ENCODE results near the gene TSHZ1.

Gene TSHZ1

DNA sequence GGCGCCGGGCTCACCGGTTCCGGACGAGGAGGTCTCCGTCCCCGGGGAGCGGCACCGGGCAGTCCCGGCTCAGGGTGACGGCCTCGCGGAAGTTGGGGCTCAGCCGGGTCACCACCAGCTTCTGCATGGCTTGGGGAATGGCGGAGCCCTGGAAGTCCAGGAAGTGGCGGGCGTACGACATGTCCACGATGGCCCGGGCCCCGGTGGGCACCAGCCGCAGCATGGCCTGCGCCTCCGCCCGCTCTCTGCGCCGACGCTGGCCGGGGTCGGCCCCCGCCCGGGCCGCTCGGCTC, 1.8 kb upstream of the TSHZ1 start:
- no peak for DNase-seq (ENCODE audit: low spot score)

DNA sequence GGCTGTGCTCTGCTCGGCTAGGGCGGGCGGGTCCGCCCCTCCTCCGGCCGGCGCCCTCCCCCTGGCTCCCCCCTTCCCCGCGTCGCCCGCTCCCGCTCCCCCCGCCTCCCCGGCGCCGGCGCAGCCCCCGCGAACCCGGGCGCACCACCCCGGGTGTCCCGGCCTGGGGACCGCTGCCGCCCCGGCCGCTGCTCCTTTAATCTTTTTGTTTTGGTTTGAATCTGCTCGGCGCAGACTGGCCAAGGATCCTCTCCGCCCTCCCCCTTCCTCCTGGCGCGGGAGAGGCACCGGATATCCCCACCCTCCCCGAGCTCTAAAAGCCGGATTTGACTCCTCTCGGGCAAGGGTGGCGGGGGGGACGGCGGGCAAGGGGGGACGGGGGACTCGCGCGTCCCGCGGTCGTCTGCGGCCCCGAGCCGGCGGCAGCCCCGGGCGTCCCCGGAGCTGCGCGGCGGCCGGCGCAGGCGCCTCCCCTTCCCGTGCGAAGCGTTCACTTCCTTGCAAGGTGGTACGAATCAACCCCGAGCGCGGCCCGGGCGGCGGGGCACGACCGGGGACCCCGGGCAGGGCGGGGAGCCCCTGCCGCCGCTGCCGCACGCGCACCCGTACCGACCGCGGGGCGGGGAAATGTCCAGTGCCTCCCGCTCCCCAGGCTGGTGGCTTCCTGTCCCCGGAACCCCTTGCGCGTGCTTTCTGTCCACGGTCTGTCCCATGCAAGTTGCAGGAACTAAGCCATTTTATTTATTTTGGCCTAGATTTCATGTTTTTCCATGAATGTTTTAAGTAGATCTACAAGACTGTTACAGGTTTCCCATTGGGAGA, 1.3 kb upstream of the TSHZ1 start, which contains the start of gene PTGR3:
TSS of gene PTGR3 (minus strand) at position 11 of the 822 bp plus-strand sequence. CDS start 81 bp downstream, outside the sequence.
- DNase-seq (ENCODE audit: low spot score) = peak; percentile 79

DNA sequence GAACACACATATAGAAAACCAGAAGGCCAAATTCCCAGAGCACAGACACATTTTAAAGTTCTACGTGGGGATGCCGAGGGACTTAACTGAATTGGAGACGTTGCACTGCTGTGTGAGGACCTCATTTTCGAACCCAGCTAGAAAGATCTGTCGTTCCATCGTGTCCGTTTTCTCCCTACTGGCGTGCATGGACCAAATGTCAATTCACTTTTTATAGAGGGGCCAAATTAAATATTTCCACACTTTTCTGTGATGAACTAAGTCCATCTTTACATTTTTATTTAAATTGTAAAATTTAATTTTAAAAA, 692 bp upstream of the TSHZ1 start:
- DNase-seq (ENCODE audit: low spot score) = no peak

DNA sequence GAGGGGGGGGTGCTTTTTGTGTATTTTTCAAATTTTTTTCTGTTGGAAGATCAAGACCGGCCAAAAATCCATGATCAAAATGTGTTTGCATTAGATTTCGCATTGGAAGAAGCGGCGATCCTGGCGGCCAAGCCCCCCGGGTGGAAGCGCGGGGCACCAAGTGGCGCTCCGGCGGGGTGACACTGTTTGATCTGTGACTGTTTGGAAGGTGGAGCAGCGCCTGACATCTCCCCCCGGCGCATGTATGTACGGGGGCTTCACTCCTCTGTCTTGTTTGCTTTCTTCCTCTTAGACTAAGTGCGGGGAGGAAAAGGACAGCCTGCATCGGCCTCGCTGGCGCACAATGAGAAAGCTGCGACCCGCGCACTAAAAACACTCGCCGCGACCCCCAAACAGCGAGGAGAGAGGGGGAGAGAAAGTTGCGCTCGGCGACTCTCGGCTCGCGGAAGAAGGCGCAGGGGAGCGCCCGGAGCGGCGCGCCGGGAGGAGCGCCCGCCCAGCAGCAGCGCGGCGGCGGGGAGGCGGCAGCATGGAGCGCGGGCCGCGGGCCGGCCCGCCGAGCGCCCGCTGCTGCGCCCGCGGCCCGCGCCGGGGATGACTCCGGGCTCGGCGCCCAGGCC, 515 bp downstream of the TSHZ1 start:
- DNase-seq (ENCODE audit: low spot score) = no peak

DNA sequence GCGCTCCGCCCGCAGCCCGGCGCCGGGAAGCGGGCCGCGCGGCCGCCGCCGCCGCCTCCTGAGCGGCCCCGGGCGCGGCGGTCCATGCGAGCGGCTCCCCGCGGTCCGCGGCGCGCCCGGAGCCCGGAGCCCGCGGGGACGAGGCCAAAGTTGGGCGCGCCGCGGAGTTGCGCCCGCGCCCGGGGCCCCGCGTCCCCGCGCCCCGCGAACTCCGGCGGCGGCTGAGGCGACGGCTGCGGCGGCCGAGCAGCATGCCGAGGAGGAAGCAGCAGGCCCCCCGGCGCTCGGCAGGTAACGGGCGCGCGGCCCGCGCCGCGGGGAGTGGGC, 992 bp downstream of the TSHZ1 start:
- no peak for DNase-seq (ENCODE audit: low spot score)

DNA sequence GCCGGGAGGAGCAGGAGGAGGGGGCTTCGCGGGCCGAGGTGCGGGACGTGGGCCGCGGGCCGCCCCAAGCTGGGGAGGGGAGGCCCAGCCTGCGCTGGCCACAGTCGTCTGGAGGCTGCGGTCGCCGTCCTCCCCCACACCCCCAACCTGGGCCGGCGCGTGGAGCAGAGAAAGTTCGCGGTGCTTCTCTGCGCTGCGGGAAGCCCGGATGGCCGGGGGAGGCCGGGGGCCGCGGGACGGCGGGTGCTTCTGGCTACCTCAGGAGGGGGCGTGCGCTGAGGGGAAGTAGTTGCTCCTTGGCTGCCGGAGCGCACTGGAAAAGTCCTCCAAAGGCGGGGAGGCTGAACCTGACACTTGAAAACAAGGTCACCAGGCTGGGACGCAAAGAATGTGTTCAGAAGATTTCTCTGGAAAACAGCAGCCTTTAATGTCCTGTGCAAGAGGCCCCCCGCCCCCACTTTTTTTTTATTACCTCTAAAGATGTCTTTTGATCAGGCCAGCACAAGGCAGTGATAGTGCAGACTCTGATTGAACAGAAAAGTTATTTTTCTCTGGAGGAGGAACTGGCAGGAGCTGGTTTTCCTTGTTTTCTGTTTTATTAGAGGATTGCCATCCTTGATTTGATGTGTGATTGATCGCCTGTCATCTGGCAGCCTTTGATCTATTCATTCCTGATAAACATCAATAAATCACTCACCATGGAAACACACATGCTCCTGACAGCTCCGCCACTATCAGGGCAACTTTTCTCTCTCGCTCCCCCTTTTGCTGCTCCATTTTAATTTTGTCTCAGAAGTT, 1.6 kb downstream of the TSHZ1 start:
- DNase-seq (ENCODE audit: low spot score) = no peak

DNA sequence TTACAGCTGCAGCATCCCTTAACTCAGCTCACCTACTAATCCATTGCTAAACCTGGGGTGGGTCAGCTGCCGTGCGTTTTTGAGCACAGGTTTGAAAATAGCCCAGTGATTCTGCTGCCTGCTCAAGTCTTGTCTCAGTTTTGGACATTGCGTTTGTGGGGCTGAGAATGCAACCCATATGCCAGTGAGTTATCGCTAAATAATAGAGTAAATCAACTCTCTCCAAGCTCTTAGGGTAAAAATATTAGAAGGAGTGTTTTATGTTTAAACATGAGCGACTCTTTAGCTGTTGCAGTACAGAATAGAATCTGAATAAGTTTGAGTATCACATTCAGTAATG, 2.1 kb downstream of the TSHZ1 start:
- no peak for DNase-seq (ENCODE audit: low spot score)

DNA sequence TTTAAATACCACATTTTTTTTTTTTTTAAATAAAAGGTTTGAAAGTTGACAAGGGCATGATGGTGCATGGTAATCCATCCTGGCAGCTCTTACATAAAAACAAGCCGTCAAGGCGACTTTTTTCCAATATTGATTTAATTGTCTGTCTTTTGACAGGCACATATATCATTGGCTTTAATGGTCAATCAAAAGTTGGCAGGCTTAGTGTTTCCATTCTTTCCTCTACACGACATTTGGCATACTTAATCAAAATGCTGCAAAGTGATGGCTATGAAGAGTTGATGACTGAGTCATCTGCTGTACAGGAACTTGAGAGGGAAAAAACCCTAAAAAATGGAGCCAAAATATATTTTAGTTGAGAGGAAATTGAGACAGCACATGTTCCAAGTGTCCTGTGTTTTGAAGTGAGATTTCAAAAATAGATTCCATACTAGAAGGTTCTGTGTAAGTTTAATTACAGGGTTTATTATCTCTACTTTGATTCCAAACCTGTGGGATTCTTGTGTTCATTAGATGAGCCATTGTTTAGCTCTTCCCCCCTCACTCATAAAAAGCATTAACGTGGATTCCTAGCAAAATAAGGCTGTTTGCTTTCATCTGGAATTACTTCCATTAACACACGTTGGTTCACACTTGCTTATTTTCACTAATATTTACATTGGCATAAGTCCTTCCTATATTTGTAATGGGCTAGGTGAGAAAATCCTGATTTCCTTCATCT, 3.2 kb downstream of the TSHZ1 start:
- peak; percentile 60 for DNase-seq (ENCODE audit: low spot score)

DNA sequence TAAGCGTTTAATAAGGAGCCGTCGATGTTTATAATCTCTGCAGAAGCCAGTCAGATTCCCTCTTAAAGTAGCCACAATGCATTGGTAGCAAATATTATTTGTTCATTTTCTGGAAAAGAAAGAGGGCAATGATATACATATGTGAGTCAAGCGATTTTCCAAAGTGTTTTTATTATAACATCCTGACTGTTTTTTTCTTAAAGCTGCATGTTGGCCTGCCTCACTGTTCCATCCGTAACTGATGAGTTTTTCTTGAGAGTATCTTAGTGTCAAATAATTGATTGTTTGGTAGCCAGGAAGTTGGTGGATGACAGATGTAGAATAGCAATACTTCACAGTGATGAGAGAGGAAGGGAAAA, 3.7 kb downstream of the TSHZ1 start:
- DNase-seq (ENCODE audit: low spot score) = no peak

DNA sequence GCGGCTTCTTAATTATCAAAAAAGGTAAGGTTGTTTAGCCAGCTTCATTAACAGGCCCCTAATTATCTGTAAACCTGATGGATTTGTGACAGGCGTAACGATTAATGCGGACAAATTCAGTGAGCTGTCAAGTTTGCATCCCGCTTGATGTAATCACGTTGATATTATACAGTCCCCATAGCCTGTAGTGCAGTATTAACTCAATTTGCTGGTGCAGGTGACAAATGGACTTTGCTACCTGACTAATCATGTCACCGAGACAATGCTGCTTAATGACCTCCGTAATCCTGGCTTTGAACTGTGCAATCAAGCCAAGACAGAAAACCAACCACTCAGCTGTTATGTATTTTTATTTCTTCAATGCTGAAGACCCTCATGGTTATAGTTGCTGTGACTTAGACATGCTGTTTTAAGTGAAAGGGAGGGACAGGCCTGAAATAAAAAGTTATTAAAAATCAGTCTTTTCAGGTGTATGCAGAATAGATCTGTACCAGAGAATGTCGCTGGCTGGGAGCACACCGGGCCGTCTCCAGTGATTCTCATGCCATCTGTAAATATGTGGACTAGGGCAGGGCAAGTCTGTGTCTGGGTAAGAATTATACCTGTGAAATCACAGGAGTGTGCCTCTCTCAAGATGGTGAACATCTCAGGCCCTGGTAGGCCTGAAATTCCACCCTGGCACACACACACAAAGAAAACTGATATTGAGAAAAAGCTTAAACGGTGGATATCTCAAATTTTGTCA, 4.3 kb downstream of the TSHZ1 start:
- DNase-seq (ENCODE audit: low spot score) = no peak

DNA sequence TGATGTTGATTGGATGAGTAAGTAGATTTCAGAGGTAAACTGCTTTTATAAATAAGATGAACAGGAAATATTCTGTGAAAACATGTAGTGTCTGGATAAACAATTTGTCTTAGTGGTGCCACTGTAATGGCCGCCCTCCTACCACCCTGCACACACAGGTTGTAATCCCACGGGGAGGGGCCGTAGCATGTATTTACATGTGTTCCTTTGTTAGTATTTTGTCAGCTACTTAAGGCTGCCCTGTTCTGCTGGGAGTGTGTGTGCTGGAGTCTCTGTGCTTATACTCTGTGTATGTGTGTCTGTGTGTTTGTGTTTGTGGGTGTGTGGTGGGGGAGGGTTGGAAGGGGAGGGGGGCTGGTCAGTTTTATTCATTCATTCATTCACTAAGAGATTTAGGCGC, 5.1 kb downstream of the TSHZ1 start:
- no peak for DNase-seq (ENCODE audit: low spot score)

DNA sequence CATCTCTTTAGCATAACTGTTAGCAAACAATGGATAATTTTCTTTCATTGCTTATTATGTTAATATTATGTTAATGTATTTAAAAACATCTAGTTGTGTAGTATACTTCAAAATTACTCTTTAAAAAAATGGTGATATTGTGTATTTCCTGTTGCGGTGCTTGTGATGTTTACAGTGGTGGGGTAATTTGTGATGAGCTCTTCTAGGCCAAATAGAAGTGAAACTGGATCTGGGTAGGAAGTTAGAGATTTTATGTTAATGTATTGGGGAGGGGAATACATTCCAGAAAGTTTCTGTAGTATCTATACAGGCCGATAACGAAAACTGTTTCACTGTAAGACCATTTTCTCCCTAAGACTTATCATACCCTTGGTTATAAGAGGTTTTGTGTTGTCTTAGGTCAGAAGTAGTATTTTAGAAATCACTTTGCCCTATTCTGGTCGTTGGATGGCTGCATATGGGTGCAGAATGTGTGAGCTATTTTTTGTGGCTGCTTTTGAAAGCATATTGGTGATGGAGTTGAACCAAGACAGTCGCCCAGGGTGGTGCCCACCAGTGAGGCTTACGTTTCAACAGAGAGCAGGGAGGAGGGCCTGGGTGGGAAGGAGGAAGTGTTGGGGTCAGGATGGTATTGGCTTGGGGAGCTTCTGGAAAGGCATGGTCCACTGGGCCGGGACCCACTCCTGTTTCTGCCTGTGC, 5.8 kb downstream of the TSHZ1 start:
- no peak for DNase-seq (ENCODE audit: low spot score)

DNA sequence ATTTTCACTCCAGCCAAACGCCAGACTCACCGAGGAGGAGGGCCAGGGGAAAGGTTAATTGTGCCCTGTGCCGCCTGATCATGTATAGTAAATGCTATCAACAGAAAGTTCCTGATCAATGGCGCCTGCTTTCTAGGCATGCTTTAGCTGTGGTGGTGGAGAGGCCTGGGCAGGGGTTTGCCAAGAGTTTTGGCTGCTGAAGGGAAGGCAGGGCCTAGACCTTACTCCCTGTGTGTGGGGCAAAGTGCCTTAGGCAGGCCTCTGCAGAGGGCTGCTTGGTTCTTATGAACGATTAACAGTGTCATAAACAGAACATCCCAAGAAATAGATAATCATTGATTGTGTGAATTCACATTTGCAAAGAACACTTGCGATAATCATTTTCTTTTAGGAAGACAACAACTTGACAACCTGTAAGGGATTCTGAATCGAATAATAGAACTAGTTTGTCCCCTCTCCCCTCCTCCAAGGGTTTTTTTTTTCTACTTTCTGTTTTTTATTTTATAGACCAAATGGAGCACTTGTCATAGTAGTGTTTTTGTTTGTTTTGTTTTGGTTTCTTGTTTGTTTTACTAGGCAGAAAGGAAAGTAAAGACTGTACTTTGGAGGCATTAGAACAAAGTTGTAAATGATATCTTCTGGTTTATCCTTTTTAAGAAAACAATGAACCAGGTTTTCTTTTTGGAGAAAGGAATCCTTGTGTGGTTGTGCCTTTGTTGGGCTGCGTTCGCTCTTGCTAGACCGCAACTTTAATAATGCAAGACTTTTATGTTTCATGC, 6.5 kb downstream of the TSHZ1 start:
- DNase-seq (ENCODE audit: low spot score) = no peak

DNA sequence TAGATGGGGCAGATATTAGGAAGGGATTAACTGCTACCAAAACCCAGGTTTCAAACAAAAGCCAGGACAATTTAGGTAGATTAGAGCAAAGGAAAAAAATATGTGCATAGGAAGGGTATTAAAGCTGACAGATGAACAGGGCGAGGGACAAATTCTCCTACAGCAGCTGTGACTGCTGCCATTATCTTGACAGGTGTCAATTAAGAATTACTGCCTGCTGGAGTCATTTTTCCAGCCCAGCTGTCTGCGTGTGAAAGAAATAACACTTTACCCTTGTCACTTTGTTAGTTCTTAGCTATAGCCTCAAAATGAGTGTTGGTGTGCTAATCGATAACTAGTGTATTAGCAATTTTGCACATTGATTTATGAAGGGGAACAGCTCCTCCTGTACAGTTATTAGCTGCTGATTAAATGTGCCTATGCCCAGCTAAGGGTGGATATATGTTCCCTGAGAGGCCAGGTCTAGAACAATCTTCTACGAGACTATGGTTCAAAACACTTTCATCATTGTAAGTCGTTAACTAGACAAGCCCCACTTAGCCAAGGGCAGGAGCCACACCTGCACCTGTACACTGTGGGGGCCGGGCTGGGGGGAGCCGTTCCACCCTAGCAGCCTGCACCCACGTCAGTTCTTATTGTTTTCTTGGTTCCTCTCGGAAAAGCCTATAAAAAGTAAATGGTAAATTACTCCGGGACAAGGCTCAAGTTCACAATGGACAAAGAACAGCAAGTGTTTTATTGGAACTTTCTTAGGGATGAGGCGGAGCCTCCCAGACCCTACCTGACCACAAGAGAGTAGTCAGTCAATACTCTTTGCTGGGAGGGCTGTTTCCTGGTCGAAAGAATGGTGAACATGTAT, 7.7 kb downstream of the TSHZ1 start:
- no peak for DNase-seq (ENCODE audit: low spot score)

DNA sequence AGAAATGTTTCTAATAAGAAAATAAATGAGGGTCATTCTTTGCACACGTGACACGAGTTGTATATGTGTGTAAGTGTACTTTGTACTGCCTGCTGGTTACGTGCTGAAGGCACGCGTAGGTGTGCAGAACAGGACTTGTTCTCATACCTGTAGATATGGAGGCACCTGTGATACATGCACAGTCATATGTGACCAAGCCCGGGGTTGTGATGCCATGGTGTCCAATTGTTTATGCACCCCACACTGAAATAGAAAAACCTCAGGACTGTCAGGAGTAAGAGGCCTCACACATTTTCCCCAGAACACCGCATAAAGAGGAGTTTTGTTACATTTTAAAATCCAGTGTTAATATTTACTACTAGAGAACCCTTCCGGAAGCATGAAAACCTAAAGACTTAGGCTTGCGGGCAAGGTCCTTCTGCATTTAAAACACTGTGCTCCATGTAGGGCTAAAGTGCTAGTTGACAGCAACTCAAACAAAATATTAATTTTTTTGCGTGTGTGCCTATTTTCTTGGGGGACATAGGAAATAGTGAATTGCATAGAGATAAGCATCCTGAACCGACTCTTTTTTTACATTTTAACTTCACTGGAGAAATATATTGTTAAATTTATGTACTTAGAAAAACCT, 9.3 kb downstream of the TSHZ1 start:
- DNase-seq (ENCODE audit: low spot score) = no peak

DNA sequence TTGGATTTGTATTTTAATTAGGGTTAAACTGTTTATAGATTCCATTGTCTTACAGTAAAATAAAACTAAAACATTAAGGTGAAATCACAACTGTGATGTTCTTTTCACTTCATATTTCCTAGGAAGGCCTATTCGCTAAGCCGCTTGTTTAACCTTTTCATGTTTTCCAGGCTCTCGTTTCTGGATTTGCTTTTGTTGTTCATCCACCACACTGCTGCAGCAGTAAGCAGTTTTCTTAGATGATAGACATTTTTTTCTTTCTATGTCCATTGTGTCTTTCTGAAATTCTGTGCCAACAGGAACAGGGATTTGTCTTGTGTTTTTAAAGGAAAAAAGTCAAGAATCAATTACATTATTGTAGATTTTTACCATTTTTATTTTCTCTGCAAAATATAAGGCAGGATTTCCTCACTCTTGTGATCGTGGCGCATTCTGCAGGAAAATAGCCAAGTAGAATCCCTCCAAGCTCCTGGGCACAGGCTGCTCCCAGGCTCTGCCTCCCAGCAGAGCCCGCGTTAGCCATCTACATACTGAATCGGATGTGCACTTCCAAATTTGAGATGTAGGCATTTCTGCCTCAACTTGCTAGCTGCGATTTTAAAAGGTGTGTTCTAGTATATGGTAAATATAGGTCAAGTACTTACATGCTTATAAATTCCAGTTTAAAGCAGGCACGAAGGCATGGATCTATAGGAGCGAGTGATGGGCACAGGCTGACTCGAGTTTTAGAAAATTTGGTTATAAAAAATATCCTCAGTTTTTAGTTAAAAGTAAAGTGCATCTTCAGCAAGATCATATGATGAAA, 10.2 kb downstream of the TSHZ1 start:
- no peak for DNase-seq (ENCODE audit: low spot score)

DNA sequence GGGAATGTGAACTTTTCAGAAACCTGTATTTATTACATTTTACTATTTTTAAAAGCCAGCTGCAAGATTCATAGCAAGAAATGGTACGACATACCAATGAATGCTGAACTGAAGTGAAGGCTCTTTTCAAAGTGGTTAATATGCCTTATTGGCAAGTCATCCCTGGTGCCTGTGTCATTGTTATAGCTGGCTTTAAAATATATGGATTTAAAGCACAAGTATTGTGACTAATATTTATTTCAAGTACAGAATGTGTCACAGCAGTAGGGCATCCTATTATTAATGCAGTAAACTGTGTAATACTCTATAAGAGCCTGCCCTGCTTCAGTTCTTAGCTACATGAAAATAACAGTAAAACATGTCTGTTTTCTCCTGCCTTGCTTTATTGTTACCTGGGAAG, 10.8 kb downstream of the TSHZ1 start:
- no peak for DNase-seq (ENCODE audit: low spot score)

DNA sequence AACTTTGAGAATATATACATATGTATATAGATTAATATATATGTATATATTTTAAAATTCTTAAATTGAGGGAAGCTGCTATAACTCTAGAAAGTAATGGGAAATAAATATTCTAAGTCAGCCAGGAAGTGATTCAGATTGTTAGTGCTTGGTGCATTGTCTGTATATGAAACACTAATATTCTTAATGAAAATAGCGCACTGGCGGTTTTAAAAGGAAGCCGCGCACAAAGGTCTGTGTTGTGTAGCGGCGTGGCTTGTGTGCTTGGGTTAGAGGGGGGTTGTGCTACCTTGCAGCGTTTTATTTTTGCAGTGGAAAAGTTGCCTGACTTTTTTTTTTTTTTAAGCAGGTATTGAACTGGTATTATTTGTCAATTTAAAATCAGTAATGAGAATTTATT, 11.3 kb downstream of the TSHZ1 start:
- no peak for DNase-seq (ENCODE audit: low spot score)

DNA sequence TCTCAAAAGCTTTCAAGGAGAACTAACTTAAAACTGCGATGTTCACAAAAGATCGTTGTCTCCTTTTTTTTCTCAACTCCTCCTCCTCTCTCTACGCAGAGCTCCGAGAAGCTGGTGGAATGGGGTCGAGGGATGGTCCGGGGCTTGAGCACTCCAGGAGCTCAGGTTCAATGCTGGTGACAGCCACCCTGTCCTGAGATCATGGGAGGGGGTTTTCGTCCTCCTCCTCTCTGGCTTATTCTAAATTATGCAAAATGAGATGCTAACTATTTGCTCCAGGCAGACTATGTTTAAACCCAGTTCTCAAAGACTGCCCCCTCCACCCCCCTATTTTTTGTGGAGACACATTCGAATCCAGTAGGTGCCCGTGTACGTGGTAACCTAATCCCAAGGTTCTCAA, 11.8 kb downstream of the TSHZ1 start:
- no peak for DNase-seq (ENCODE audit: low spot score)
